NB4 (cell line): ENCODE results near the gene GABRR3.

ENCODE experiments used
- TF ChIP-seq, protein P1 (sequence below): IDR thresholded peaks from one replicate; pipeline ENCODE4 v1.5.1; 2012; ENCODE audit warnings: low read depth, low read length
- TF ChIP-seq, protein P2 (sequence below): IDR thresholded peaks from 2 replicates; pipeline ENCODE4 v1.6.1; 2011; ENCODE audit warnings: low read depth, low read length

DNA sequence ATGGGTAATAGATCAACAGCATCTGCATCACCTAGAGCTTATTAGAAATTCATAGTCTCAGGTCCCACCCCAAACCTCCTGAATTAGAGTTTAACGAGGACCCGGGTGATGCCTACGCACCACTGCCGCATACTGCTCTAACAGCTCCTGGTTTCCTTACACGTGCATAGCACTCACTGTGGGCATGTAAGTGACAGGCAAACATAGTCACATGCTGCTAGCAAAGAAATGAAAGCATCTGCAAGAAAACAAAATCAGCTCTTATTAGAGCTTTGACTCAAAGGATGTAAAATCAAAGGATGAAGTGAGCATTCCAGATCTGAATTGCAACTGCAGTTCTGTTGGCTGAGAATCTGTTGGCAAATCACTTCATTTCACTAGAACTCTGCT, 43.8 kb downstream of the GABRR3 start:
- TF ChIP-seq, protein P1, sequence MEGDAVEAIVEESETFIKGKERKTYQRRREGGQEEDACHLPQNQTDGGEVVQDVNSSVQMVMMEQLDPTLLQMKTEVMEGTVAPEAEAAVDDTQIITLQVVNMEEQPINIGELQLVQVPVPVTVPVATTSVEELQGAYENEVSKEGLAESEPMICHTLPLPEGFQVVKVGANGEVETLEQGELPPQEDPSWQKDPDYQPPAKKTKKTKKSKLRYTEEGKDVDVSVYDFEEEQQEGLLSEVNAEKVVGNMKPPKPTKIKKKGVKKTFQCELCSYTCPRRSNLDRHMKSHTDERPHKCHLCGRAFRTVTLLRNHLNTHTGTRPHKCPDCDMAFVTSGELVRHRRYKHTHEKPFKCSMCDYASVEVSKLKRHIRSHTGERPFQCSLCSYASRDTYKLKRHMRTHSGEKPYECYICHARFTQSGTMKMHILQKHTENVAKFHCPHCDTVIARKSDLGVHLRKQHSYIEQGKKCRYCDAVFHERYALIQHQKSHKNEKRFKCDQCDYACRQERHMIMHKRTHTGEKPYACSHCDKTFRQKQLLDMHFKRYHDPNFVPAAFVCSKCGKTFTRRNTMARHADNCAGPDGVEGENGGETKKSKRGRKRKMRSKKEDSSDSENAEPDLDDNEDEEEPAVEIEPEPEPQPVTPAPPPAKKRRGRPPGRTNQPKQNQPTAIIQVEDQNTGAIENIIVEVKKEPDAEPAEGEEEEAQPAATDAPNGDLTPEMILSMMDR: no peak
- TF ChIP-seq, protein P2, sequence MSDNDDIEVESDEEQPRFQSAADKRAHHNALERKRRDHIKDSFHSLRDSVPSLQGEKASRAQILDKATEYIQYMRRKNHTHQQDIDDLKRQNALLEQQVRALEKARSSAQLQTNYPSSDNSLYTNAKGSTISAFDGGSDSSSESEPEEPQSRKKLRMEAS: no peak
